Suppressor macrophage (primary cell): Measurements from ENCODE around the gene ADH1C.
"Not testable (repeated sequence)": the region's sequence is repeated elsewhere in the genome, so short reads cannot be mapped to it uniquely, and the experiment has no call there.

Experiments used
- DNase-seq, 4 experiments: peaks; one replicate each; pipeline ENCODE4 v3.0.0-alpha.2; 2020 to 2022

The ADH1C gene

DNA sequence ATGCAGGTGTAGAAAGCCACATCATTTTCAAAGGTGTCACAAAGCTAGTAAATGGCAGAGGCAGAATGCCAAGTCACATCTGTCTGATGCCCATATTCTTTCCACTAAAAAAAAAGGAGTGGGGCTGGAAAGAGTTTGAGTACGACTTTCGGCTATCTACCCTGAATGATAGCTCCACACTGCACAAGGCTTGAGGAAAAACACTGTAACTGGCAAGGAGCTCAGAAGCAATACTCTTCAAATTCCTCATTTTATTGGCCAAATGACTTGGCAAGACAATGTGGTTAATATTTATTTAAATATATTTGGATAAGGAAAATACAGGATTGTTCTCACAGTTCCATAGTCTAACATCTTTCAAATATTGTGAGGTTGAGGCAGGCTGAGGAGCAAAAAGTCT is 5.4 kb upstream of the ADH1C start:
- no peak for DNase-seq

DNA sequence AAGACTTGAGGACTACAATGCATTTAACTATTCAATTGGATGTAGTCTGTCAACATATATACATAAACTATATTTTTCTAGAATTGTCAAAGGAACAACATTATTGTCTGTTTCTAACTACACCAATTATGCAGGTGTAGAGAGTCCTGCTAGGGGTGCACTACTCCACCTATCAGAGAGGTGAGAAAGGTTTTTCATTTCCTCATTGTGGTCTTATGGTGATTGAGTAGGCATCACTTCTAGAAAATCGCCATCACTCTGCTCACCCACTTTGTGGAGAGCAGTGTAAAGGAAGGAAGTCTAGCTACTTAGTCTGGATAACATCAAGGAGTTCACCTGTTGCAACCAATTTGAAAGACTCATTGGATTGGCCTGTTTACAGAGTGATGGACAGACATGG is 4.4 kb upstream of the ADH1C start:
- DNase-seq, result no peak

DNA sequence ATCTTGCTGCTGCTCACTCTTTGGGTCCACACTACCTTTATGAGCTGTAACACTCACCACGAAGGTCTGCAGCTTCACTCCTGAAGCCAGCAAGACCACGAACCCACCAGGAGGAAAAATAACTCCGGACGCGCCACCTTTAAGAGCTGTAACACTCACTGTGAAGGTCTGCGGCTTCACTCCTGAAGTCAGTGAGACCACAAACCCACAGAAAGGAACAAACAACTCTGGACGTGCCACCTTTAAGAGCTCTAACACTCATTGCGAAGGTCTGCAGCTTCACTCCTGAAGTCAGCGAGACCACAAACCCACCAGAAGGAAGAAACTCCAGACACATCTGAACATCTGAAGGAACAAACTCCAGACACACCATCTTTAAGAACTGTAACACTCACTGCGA is 3.6 kb upstream of the ADH1C start:
- not testable (repeated sequence) for DNase-seq

DNA sequence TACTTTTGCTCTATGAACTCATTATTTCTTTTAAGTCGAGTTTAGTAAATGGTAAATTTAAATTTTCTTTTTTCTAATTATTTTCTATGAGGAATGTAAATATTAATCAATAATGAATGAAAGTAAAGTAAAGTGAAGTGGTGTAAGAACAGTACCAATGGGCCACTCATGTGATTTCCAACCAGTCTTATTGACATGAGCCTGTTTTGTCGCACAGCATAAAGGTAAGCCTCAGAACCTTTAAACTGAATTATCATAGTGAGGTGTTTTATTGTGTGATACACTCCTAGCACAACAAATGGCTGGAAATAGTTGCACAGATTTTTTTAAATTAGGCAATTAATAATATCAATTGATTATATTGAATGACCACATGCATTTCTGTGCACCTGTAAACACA is 1.1 kb downstream of the ADH1C start:
- DNase-seq, result no peak

DNA sequence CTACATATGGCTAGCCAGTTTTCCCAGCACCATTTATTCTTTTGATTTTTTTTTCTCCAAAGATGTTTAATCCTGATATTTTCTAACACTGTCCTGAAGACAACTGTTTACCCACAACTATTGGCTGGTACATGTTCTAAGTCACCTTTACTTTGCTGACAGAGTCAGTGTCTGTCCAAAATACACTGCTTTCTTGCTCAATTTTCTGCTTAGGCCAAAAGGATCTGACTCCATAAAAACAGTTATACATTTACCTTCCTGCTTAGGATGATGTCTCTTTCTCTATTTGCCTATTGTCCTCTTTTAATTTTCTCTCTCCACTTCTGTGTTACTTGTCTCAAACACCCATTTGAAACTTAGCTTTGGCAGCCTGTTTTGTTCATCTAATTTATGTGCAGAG is 3.2 kb downstream of the ADH1C start:
- DNase-seq, result no peak

DNA sequence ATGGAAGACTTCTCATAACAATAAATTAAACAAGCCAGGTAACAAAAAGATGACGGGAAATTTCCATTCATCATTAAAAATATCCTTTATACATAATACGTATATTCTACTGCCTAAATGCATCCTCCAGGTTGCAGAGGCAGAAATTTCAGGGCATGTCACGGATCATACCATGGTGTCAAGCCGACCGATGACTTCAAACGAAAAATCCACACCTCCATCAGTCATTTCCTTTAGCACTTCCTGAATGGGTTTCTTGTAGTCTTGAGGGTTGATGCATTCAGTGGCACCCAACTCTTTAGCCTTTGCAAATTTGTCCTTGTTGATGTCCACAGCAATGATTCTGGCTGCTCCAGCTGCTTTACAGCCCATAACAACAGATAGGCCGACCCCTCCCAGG is 9.9 kb downstream of the ADH1C start:
- not testable (repeated sequence) for DNase-seq

DNA sequence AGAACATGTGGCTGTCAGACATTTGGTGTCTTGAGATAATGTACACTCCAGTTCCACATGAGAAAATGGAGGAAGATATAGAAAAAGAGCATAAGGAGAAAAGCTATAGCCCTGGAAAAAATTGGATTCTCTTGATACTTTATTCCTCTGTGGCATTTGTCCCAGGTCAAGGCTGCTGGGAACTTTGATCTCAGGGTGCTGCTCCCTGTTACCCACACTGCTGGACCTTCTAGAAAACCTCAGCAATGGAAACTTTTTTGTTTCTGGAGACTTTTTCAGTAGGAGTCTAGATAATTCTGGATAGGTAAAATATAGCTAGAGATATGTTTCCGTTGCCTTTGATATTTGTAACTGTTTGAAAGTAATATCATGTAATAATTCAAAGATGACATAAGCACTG is 11.1 kb downstream of the ADH1C start:
- DNase-seq, result no peak

DNA sequence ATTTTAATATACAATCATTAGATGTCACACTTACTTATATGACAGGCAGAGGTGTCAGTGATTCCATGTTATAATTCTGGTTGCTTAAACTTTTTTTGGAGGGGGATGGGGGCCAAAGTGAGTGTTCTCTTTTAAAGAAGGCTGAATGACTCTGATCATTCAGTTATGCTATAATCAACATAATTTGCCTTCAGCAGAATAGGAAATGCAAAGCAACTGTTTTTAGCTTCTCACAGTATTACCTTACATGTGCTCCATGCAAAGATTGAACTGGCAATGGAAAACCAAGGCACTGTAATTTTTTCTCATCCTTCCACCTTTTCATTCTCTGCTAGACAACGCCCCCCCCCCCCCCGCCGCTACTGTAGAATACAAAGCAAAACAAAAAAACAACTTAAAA is 13.4 kb downstream of the ADH1C start:
- DNase-seq, result no peak

DNA sequence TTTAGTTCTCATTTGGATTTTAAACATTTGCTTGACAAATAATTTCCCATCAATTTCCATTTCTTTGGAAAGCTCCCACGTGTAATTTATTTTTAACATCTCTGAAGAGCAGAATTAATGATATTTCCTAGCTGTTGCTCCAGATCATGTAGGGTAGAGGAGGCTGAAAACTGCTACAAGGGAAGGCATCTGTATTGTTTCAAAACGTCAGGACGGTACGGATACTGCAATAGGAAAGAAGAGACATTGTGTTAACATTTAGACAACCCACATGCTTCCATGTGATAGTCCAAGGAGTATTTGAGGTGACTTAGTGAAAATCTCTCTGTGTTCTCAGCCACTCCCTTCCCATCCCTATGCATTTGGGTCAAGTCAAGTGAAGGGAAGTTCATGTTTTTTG is 16.0 kb downstream of the ADH1C start:
- no peak for DNase-seq

DNA sequence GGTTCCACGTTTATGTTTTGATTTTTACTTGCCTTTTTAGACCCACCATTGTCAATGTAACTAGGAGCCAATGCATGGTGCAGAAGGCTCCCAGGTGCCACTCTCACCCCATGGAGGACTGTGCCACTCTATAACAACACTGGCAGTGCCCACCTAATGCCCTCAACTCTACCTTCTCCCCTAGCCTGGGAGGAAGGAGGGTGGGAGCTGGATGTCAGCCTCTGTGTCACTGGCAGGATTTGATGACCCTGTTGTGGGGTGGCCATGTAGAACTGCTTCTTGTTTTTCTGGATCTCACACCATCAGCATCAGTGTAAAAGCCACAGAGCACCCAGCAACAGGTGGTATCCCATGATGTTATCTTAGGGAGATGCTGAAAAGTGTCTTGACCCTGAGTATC is 17.7 kb downstream of the ADH1C start:
- DNase-seq, result no peak

DNA sequence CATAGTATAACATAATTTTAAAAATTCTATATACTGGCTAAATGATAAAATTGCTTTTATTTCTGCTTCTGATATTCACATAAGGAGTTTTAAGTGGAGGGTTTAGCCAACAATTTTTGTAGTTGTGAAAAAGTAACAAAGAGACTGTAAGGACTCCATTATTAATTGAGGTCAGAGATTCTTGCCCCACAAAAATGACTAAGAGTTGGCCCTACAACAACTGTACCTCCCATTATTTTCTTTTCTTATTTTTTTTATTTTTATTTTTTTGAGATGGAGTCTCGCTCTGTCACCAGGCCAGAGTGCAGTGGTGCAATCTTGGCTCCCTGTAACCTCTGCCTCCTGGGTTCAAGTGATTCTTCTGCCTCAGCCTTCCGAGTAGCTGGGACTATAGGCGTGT is 21.9 kb downstream of the ADH1C start:
- no peak for DNase-seq

DNA sequence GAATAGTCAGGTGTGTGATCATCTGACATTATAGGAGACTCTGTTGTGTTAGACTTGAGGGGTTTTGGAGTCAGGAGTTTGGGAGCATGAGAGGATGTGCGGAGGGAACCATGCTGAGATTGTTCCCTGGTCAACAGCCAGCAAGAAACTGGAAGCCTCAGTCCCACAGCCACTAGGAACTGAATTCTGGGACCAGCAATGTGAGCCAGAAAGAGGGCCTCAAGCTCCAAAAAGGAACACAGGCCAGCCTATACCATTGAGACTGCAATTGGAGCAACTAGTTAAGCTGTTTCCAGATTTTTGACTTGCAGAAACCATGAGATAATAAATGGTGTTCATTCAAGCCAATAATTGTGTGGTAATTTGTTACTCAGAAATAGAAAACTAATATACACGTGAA is 22.7 kb downstream of the ADH1C start:
- no peak for DNase-seq

DNA sequence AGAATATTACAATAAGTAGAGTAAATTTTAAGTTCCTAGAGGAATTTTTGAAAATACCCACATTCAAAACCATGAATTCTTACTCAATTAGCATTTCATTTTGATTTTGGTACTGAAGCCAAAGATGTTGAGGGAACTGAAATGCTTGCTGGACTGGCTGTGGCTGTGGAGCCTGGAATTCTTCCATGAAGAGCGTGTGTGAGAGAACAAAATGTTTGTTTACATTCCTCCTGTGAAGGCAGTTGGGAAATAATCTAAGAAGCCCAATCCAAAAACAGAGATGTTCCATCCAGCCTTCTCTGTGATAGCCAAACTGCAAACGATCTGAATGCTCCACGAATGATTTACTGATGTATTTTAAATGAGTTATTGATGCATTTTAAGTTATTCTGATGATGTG is 27.6 kb downstream of the ADH1C start:
- DNase-seq, result no peak

DNA sequence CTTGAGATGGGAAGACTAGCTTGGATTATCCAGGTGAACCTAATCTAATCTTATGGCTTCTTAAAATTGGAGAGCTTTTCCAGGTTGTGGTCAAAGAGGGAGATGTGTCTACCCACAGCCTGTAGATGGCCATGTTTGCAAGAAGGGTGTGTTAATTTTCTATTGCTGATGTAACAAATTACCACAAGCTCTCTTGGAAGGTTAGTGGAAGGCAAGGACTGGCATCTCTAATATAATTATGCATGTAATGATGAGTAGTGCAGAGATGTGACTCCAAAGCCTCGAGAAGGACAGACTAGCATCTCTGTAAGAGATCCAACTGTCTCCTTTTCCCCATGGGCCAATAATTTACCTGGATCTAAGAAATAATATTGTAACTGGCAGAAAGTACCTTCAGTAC is 28.2 kb downstream of the ADH1C start:
- DNase-seq, result no peak

DNA sequence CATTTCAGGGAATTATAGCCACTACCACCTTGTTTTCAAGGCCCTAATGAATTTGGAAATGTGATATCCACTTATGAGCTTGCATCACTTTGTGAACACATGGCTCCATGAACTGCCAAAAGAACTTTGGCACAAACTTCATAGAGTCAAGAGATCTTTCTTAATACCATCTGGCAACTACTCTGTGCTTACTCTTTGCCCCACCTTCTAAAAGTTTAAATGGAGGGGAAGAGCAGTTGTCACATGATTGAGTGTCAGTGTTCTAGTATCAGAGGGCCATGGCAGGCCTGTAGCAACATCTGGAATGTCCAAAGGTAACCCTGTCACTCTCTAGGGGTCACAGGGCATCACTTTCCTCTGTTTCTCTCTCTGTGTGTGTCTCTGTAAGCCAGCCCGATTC is 28.8 kb downstream of the ADH1C start:
- no peak for DNase-seq

DNA sequence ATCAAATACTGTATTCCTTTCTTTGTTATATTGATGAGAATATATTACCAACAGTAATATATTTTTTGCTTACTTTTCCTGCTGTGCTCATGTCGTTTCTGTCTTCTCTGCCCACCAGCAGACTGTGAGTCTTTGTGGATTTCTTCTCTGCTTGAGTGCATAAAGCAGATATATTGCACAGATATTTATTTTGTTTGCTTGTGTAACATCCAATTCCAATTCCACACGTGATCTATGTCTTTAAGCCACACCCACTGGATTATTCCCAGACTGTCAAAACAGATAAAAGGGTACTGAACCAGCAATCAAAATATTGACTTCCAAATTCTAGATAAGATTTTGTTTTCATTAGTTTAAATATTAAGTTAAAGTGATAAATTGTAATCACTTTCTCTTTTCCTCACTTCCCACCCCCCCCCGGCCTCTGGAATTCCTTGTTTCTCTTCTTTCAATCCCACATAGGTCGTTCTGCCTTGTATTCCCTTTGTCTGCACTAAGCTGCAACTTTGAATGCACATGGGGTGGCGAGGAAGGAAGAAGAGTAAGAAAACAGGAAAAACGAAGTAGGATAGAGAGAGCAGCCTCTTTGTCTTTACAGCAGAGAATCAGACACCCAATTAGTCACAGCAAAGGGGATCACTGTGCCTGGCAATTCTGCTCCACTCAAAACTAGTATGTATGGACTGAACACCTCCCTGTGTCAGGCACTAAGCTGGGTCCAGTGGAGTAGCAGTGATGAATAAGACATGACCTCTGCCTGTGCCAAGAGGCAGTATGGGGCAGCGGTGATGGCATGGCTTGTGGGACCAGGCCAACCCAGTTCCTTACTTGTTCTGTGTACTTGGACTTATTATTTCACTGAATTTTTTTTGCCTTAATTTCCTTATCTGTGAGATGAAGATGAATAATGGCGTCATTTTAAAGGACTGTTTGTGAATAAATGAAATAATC is 31.0 kb downstream of the ADH1C start, which contains the start of gene ADH1B:
TSS of gene ADH1B (minus strand) at position 161 of the 951 bp plus-strand sequence. CDS start at position 91, 70 bp downstream.
- DNase-seq, result no peak

DNA sequence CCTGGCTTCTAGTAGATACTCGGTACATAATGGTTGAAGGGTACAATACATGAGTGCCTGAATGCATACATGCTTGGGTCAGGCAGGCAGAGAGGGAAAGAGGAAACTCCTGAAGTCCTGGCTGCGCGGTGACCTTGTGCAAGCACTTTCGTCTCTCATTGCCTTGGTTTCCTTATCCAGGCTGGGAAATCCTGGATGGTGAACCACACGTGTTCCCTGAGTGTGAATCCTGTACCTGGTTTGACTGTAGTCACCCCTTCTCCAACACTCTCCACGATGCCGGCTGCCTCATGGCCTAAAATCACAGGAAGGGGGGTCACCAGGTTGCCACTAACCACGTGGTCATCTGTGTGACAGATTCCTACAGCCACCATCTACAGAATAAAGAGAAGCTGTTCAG is 34.7 kb downstream of the ADH1C start:
- not testable (repeated sequence) for DNase-seq

DNA sequence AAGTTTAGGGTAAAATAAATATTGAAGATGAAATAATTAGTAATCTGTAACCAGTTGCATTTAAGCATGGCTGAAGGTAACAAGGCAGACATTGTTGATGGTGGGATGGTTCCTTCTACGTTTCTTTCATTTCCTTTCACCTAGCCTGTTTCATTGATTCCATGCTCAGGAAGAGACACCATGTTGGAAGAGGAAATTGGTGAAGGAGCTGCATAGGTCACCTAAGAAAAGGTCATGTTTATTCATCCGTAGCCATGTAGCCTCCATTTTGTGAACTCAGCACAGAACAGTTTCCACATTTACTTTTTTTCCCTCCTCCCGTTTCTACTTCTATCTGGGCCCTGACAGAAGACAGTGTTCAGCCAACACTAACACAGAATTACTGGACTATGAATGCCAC is 35.2 kb downstream of the ADH1C start:
- no peak for DNase-seq

DNA sequence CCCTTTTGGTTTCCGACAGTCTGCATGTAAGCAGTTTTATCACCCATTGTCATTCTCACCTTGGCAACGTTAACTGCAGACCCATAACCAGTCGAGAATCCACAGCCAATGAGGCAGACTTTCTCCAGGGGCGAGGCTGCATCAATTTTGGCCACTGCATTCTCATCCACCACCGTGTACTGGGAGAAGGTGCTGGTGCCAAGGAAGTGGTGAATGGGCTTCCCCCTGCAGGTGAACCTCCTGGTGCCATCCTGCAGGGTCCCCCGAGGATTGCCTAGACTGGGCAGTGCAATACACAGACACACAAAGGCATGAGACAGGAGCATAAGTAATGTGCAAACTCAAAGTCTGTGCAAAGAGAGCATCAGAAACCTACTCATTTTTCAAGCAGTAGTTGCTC is 36.7 kb downstream of the ADH1C start:
- no peak for DNase-seq

DNA sequence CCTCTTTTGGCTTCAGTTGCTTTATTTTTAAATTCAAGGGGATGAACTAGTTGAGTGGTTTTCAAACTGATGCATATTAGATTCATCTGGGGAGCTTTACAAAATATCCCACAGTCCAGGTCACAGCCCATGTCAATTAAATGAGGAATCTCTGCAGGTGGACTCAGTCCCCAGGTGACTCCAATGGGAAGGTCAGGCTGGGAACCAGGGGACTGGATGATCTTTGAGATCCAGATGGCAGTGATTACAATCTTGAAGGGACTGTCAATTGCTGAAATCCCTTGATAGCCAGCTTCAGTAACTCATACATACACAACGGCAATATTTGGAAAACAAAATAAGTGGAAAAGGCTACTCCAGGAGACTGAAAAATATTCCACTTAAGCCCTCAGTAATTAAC is 38.3 kb downstream of the ADH1C start:
- DNase-seq, result no peak

DNA sequence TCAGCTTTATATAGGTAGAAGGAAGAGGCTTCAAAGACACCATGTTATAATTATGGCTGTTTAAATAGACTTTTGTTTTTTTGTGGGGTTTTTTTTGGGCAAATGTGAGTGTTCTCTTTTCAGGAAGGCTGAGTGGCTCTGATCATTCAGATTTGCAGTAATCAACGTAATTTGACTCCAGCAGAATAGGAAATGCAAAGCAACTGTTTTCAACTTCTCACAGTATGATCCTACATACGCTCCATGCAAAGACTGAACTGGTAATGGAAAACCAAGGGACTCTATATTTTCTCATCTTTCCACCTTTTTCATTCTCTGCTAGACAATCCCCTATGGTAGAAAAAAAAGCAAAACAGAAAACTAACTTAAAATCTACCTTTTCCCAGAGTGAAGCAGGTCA is 42.2 kb downstream of the ADH1C start:
- no peak for DNase-seq

DNA sequence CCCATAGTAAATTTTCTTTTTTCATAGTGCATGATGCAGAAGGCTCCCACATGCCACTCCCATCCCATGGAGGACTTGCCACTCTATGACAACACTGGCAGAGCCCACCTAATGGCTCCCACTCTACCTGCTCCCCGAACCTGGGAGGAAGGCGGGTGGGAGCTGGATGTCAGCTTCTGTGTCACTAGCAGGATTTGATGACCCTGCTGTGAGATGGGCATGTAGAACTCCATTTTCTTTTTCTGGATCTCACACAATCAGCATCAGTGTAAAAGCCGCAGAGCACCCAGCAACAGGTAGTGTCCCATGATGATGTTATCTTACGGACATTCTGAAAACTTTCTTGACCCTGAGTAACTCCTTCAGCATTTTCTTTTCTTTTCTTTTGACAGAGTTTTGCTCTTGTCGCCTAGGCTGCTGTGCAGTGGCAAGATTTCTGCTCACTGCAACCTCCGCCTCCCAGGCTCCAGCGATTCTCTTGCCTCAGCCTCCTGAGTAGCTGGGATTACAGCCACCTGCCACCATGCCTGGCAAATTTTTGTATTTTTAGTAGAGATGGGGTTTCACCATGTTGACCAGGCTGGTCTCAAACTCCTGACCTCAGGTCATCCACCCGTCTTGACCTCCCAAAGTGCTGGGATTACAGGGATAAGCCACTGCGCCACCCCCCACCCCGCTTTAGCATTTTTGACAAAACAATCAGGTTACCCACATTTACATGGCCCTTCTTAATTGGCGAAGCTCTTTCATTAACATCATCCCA is 46.7 kb downstream of the ADH1C start:
- no peak for DNase-seq

DNA sequence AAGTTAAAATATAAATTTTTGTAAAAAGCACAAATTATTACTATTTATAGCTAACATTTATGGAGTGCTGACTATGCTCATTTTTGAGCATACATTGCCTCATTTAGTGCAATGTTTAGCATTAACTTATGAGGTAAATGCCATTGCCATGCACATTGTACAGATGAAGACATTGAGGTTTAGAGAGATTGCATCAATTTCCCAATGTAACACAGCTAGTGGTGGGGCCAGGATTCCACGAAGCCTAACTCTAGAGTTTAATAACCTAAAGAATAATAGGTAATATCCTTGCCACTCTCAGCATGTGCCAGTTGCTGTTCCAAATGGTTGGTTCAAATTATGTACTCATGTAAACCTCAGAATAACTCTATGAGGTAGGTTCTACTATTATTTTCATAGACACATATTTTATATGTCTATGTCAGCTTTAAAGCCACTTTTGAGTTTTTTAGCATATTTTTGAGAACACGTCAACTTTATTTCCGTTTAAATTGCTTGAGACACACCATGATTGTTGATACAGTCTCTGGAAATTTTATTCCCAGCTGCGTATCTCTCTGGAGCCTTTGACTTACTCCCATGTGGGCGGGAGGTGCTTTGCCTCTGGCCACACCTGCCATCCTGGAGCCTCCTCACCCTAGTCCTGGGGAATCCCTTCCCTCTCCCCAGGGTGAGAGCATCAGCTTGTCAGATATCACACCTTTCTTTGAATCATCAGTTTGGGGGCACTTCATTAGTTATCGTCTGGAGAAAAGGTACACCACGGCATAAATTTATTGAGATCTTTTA is 51.0 kb downstream of the ADH1C start:
- no peak for DNase-seq
